Right lobe of liver (tissue), 6 donors: ENCODE results near the gene GPC6. TPM values are rescaled to one million over a fixed set of nuclear protein-coding genes. Genes with fewer than 3 reads are reported as not detected.
A peak's percentile ranks its signal among the peaks of the same experiment; 100 is the strongest.

ENCODE experiments used
- ATAC-seq, 4 donors: fragments of 200-7000 bp; cut with Tn5 transposase; one replicate each; pipeline ENCODE4 v1.9.1; 2020; ENCODE audit warnings: mild to moderate bottlenecking in 4 of 4, moderate library complexity in 4 of 4
- DNase-seq, 3 donors: peaks; one replicate each; pipeline ENCODE4 v3.0.0-alpha.2; 2020
- H3K27ac ChIP-seq, 3 donors: fragments of 200-600 bp; one replicate each; pipeline ENCODE4 v1.8.0; 2022
- H3K27me3 ChIP-seq, 2 donors: fragments of 200-600 bp; one replicate each; pipeline ENCODE4 v1.8.0; 2022
- H3K36me3 ChIP-seq, 4 donors: fragments of 200-600 bp; sonication (generic) in 1 of 4; one replicate each; pipeline versions ENCODE4 v1.5.1 to v1.8.0; 2017 to 2022; ENCODE audit warnings: control low read depth in 1 of 4
- H3K4me1 ChIP-seq, 4 donors: fragments of 200-600 bp; sonication (generic) in 1 of 4; one replicate each; pipeline versions ENCODE4 v1.5.1 to v1.8.0; 2017 to 2022; ENCODE audit warnings: control low read depth in 1 of 4
- H3K4me3 ChIP-seq, 3 donors: fragments of 200-600 bp; one replicate each; pipeline ENCODE4 v1.8.0; 2022
- H3K9me3 ChIP-seq, 4 donors: fragments of 200-600 bp; sonication (generic) in 1 of 4; one replicate each; pipeline versions ENCODE4 v1.5.1 to v1.8.0; 2017 to 2022; ENCODE audit warnings: control low read depth in 1 of 4
- POLR2A ChIP-seq: fragments of 450-650 bp; IDR thresholded peaks from one replicate; pipeline ENCODE4 v1.6.1; 2017; ENCODE audit warnings: antibody characterized with exemption, mild to moderate bottlenecking
- WGBS: methylation state at CpG from one replicate; pipeline ENCODE4 v1.1.6; 2018; ENCODE audit warnings: low coverage, low lambda C conversion rate; ENCODE audit not compliant: insufficient coverage; ENCODE audit errors: missing lambda C conversion rate; 5-methylcytosine and 5-hydroxymethylcytosine counted together
- intact Hi-C, 2 donors: fragments of 100-400 bp; cut with DNase I; formaldehyde crosslinking; loops; one replicate each; pipeline versions ENCODE4 v1.11.2 to v1.14.1; 2022
- total RNA-seq, 6 experiments: library from RNA; depleted of rRNA in 2 of 6; stranded (reverse); fragments of >200 nt in 2 of 6; fragmentation: NEBNext Ultra II Directional in 3 of 6; extraction: Animal tissue kit (Norgen Biotek cat#: 25700) in 3 of 6; gene quantifications; one replicate each; pipeline versions ENCODE4 v1.1.0 to v1.2.4, GENCODE V29; 2016 to 2023
- TF ChIP-seq, protein P1 (sequence below), 4 donors: fragments of 200-600 bp in 3 of 4; fragments of 450-650 bp in 1 of 4; IDR thresholded peaks; one replicate each; pipeline versions ENCODE4 v1.5.1 to v1.8.0; 2016 to 2022; ENCODE audit warnings: antibody characterized with exemption in 4 of 4, mild to moderate bottlenecking in 2 of 4
- donor health status: DM: no; HTN: yes; CAD: no.
- donor health status: DM: no; HTN: no; CAD: no.
- donor health status: DM: no; HTN: no; CAD: no.
- donor health status: DM: no; HTN: yes; CAD: no.
- donor health status: DM: no; HTN: yes; CAD: no.

The GPC6 gene
- total RNA-seq, 6 experiments from 2014 or later = 18.6 to 30.1 (median 20.2) TPM

DNA sequence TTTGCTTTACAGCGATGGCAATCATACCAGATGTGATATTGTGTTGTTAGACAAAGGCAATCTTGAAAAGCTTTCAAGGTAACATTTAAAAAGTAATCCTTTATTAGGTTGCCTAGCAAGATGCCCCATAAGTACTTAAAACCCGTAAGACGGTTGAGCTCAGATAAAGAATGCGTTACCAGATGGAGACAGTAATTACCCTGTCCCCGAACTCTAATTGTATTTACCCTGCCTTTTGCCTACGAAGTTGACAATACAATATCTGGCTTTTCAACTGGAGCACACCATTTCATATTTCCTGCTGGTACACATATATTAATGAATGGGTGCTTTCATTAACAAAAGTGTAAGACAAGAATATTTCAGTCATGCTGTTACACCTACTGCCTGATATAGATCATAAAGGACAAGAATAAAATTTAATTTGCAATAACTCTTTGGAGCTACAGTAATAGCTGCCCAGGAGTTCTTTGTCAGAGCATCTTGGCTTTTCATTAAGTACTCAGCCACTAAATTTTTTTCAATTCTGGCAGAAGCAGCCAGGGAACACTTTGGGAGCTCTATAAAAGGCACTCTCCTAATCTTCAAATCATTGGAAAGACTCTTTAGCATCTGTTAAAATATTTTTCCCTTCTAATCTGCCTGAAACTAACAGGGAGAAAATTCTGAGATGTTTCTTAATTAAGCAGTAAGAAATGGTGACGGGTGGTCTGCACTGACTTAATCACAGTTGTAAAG is 1189.1 kb downstream of the GPC6 start:
- ATAC-seq = no peak
- intact Hi-C loops = no loop called here
- H3K27ac ChIP-seq = no peak overlapping the region

DNA sequence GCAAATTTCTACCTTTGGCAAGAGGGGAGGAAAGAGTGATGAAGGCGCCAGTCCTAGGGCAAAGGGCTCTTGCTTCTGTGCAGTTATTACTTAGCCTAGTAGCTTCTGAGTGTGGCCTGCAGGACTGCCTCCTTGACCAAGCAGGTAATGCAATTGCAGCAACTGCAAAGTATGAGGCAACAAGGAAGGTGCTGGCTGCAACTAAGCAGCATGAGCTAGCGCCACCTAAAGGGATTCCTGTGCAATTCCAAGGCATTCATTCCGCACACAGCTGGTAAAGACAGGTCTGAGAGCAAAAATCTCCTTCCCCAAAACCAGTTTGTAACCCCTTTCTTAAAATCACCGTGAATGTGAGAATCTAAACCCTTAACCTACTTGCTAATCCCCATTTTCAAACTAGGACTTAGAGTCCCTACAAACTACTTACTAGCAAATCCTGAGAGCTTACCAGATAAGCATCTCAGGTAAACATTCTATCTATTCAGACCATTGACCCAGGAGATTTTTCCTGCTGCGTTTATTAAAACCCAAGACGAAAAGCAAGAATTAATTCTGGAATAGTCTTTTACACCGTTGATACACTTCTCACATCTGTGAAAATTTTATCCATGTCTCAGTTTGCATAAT is 1190.0 kb downstream of the GPC6 start:
- intact Hi-C loops = no loop called here
- H3K9me3 ChIP-seq = no peaks in the 10 kb centered on the region
- no peaks in the 10 kb centered on the region for H3K36me3 ChIP-seq
- H3K4me1 ChIP-seq = no peaks in the 10 kb centered on the region
- WGBS = 32% methylated on average over 6 of the region's 7 CpGs
- DNase-seq = peak in 2 of 3 donors; percentile 21 to 60
- no peaks in the 10 kb centered on the region for H3K27me3 ChIP-seq
- no peak overlapping the region for H3K4me3 ChIP-seq
- no peak overlapping the region for H3K27ac ChIP-seq
- ATAC-seq = peak; percentile 91 to 98 (median 97)
- no peak for TF ChIP-seq POLR2A
- TF ChIP-seq, protein P1, sequence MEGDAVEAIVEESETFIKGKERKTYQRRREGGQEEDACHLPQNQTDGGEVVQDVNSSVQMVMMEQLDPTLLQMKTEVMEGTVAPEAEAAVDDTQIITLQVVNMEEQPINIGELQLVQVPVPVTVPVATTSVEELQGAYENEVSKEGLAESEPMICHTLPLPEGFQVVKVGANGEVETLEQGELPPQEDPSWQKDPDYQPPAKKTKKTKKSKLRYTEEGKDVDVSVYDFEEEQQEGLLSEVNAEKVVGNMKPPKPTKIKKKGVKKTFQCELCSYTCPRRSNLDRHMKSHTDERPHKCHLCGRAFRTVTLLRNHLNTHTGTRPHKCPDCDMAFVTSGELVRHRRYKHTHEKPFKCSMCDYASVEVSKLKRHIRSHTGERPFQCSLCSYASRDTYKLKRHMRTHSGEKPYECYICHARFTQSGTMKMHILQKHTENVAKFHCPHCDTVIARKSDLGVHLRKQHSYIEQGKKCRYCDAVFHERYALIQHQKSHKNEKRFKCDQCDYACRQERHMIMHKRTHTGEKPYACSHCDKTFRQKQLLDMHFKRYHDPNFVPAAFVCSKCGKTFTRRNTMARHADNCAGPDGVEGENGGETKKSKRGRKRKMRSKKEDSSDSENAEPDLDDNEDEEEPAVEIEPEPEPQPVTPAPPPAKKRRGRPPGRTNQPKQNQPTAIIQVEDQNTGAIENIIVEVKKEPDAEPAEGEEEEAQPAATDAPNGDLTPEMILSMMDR (IDR thresholded peaks at IDR 0.05) = peak; percentile 59 to 78 (median 66)

More for the DNA sequence above, 1189.1 kb downstream of the GPC6 start:
- 81% methylated on average over 7 of the region's 7 CpGs for WGBS
- Histone ChIP-seq H3K9me3 (no peaks in the 10 kb centered on the region), H3K27me3 (no peaks in the 10 kb centered on the region), H3K36me3 (no peaks in the 10 kb centered on the region), H3K4me3 (no peak overlapping the region), H3K4me1 (no peaks in the 10 kb centered on the region)
- TF ChIP-seq, protein P1 (IDR thresholded peaks at IDR 0.05) = no peak
- no peak for TF ChIP-seq POLR2A
- DNase-seq = no peak

DNA sequence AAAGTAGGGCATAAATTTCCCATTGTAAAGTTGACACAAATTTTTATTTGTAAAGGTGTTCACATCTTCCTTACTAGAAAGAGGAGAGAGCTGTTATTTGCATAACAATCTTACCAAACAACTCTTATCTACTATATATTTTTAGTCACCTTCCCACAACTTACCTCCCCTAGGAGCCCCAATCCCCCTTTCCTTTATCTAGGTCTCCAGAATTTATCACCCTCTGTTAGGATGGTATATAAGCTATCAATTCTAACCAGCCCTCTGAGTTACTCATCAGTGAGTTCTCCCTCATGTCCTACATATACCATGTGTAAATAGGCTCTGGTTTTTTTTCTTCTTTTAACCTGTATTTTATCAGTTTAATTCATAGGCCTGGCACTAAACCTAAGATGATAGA is 1190.7 kb downstream of the GPC6 start:
- Histone ChIP-seq H3K4me1 (no peaks in the 10 kb centered on the region), H3K27me3 (no peaks in the 10 kb centered on the region), H3K36me3 (no peaks in the 10 kb centered on the region), H3K9me3 (no peaks in the 10 kb centered on the region), H3K4me3 (no peak overlapping the region), H3K27ac (no peak overlapping the region)
- ATAC-seq = no peak
- DNase-seq = no peak
- TF ChIP-seq, protein P1 (IDR thresholded peaks at IDR 0.05) = no peak
- TF ChIP-seq POLR2A = no peak
- intact Hi-C loops = no loop called here

DNA sequence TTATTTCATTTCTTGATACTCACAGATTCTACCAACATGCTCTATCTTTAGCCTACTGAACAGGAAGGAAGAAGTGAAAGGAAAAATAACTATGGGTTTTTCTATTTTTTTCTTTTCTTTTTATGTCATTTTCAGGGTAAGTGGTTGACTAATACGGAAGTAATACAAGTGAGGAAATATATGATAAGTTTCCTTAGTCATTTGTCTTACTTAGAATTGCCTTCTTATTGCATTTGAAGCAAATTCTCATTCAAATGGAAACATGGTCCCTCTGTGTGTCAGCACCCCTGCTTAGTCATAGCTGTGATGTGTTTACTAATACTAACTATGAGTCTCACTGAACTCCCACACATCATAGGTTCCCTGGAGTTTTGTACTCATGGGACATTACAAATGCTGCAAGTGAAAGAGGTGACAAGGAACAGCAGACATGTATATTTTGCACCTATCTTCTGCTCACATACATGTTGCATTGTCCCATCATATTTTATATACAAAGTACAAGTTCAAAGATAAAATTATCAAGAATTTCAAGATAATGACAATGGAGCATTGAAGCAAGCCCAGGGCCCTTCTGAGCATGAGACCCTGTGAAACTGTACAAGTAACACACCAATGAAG is 1192.8 kb downstream of the GPC6 start:
- no peak overlapping the region for H3K27ac ChIP-seq
- no peak for TF ChIP-seq POLR2A
- TF ChIP-seq, protein P1 (IDR thresholded peaks at IDR 0.05) = no peak
- no peaks in the 10 kb centered on the region for H3K27me3 ChIP-seq
- intact Hi-C loops = no loop called here
- no peak overlapping the region for H3K4me3 ChIP-seq
- no peaks in the 10 kb centered on the region for H3K36me3 ChIP-seq
- no peaks in the 10 kb centered on the region for H3K4me1 ChIP-seq
- no peak for DNase-seq
- H3K9me3 ChIP-seq = no peaks in the 10 kb centered on the region
- WGBS = 25% methylated on average over 1 of the region's 1 CpG
- ATAC-seq = peak in 1 of 4 donors; percentile 55
